ENCODE measurements around the gene ADARB2.

ADARB2 gene

DNA sequence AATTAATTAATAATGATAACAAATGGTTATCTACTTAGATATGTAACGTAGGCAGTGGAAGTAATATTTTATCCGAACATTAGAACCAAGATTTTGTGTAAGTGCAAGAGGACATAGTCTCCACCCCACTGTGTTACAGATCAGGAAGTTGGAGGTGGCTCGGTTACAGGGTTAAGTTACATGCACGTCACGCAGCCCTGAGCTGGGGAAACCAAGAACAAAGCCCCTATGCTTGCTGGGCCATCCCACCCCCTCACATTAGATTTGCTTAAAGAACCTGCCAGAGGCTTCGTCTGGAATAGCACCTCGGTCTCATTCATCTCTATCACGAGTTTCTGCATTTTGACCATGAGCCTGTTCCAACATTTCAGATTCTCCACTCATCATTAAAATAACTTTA is 214.1 kb downstream of the ADARB2 start:
- DNase-seq (ENCODE audit: low read depth), result no peak

DNA sequence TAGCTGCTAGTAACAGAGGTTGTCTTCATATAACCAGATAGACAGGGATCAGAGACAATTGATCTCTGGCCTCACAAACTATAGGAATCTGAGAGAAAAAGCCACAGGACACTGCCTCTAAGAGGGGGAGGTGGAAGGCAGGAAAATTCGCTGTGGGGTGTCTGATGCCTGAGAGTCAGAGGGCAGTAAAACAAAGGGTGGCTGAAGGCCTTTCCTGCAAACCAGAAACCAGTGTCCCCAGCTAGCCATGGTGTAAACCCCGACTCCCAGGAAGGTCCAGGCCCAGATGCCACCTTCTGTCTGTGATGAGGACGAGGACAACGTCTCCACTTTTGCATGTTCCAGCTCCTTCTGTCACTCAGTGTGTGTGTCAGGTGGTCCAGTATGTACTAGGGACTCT is 215.1 kb downstream of the ADARB2 start:
- DNase-seq (ENCODE audit: low read depth), result no peak

GRCh38 chr10:1521741-1522140 is 215.6 kb downstream of the ADARB2 start:
- DNase-seq (ENCODE audit: low read depth), result no peak

GRCh38 chr10:1520909-1521565 is 216.3 kb downstream of the ADARB2 start:
- DNase-seq (ENCODE audit: low read depth), result no peak

- no peak for DNase-seq (ENCODE audit: low read depth)
These were observed 217.9 kb downstream of the ADARB2 start for GRCh38 chr10:1519391-1519790.

DNA sequence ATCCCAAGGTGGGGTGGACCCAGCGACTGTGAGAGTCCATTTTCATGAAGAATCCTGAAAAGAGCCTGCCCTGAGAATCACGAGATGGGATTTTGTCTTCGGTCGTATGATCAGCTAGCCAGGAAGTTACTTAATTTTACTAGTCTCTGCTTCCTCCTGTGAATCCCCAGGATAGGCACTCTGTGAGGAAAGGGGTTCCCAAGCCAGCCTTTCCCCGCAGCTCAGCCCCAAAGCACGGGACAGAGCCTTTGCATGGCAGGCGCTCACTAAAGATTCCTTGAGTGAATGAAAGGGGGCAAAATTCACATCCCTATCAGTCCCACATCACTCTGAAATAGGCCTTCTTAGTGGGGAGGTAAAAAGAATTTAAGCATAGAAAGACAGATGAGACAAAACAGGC is 219.6 kb downstream of the ADARB2 start:
- no peak for DNase-seq (ENCODE audit: low read depth)

- no peak for DNase-seq (ENCODE audit: low read depth)
These were observed 220.7 kb downstream of the ADARB2 start for GRCh38 chr10:1516492-1517165.

DNA sequence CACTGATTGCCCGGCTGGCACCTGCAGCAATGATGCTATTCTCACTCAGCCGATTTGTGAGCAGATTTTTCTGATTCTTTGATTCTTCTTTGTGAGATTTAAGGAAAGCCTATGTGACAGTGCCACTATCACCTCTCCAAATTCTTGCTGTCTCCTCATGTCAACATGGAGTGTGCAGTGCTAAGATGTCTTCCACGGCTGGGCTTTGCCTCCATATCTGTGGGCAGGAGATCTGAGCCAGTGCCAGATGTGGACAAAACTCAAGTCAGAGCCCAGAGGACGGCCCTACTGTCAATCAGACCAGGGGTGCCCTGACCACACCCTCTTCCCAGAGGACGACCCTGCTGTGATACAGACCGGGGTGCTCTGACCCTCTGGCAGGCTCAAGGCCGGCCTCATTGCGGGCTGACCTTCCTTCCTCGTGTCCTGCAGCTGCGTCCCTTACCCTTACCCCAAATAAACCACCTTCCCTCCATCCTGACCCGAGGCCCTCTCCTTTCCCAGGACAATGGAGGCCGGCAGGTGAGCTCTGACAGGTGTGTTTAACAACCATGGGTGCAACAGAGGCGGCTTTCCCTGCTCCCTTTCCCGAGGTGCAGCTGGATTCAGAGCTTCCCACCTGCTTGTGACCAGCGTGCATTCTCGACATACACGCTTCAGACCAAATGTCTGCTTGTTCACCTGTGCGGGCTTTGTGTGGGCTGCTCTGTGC is 221.4 kb downstream of the ADARB2 start:
- no peak for DNase-seq (ENCODE audit: low read depth)

DNA sequence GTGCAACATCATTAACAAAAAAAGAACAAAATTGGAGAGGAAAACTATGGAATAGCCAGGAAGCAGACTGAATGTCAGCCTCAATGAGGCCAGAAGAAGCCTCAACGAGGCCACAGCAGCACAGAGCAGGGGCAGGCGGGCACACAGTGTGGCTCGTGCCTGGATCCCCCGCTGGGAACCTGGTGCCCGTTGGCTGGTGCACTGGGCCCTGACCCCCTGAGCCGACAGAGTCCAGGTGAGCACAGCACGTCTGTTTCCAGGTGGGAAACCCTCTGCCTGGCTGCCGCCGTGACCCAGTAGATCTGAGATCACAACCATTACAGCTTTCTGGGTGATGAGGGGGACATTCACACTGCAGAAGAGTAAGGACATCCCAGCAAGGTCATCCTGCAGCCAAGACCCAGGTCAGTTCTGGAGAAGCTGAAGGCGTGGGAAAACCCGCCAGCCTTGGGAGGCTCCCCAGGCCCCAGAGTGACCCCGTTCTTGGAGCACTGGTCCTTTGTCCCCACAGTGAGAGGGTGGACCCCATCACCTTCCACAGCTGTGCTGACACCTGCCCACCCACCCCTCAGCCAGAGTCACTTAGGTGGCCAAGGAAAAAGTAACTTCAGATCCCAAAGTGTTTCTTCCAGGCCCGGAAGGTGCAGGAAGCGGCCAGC is 222.1 kb downstream of the ADARB2 start:
- no peak for DNase-seq (ENCODE audit: low read depth)

- no peak for DNase-seq (ENCODE audit: low read depth)
These were observed 222.6 kb downstream of the ADARB2 start for GRCh38 chr10:1514681-1515080.

DNA sequence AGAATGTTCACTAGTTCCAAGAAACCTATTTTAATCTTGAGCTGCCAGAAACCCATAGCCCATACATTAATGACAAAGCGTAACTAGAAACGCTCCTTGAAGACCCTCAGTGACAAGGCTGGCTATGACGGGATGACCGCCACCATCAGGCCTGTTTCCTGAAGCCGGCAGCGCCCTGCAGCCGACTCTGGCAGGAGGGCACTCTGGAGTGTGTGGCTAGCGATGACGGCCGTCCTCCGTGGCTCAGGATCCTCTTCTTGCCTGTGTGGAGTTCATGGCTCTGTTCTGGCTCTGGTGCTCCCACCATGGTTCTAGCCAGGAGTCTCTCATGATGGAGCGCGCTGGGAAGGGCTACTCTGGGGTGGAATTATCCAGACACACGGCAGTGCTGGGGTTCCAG is 224.1 kb downstream of the ADARB2 start:
- no peak for DNase-seq (ENCODE audit: low read depth)

DNA sequence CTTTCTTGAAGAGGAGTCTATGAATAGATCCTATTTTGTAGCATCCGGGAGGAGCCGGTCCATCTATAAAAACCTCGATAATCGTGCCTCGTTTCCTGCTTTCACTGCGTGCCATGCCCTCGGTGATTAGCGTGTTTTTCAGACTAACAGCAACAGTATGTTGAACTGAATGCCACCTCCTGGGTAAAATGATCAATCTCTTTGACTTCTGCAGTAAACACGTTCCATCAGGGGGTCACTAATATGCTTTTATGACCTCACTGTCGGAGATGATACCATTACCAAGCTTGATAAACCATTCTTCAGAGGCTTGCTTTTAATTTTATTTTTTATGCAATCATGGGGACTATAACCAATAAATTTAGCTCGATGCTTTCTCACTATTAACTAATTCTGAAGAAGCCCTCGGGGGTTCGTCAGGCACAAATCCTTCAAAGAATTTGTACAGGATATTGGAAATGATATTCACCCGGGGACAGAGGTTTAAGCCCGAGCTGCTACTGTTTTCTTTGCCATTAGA is 228.3 kb downstream of the ADARB2 start:
- DNase-seq (ENCODE audit: low read depth), result no peak

GRCh38 chr10:1508096-1508495 is 229.2 kb downstream of the ADARB2 start:
- DNase-seq (ENCODE audit: low read depth), result no peak

GRCh38 chr10:1507436-1507835 is 229.9 kb downstream of the ADARB2 start:
- DNase-seq (ENCODE audit: low read depth), result no peak

GRCh38 chr10:1504940-1505339 is 232.4 kb downstream of the ADARB2 start:
- DNase-seq (ENCODE audit: low read depth), result no peak

DNA sequence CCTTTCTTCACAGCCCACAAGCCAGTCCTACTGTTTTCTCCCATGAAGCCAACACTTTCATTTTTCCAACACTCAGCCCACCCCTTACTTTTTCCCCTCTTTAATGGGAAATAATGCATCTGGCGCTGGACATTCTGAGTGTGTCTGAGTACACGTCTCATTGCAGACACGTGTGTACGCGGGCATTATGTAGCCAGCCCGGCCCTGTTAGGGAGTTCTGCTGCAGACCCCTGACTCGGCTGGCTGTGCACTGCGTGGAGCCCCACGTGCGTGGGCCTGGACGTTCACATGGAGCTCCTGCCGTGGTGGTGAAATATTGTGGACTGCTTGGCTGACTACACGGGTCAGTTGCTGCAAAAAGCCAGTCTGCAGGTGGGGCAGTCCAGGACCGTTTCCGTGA is 233.0 kb downstream of the ADARB2 start:
- DNase-seq (ENCODE audit: low read depth), result no peak

GRCh38 chr10:1502451-1502850 is 234.9 kb downstream of the ADARB2 start:
- DNase-seq (ENCODE audit: low read depth), result no peak

DNA sequence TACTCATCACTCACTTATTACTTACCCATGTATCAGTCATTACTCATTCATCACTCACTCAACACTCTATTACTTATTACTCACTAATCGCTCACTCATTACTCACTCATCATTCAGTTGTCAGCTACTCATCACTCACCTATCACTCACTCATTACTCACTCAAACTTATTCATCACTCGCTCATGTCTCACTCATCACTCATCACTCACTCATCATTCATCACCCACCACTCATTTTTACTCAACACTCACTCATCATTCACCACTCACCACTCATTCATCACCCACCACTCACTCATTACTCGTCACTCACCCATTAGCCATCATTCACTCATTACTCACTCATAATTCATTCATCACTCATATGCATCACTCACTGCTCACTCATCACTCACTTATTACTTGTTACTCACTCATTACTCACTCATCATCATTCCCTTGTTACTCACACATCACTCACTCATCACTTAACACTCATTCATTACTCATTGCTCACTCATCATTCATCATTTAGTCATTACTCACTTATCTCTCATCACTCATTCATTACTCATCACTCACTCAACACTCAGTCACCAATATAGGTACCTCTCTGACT is 237.9 kb downstream of the ADARB2 start:
- DNase-seq (ENCODE audit: low read depth), result no peak

- no peak for DNase-seq (ENCODE audit: low read depth)
These were observed 238.5 kb downstream of the ADARB2 start for GRCh38 chr10:1498746-1499358.

GRCh38 chr10:1495915-1496517 is 241.3 kb downstream of the ADARB2 start:
- DNase-seq (ENCODE audit: low read depth), result no peak

- no peak for DNase-seq (ENCODE audit: low read depth)
These were observed 244.7 kb downstream of the ADARB2 start for GRCh38 chr10:1492641-1493040.

All from fibroblast of gingiva (primary cell).